ENCODE measurements around the gene NOL7. TPM values are rescaled to one million over a fixed set of nuclear protein-coding genes. Genes with fewer than 3 reads are reported as not detected.

The NOL7 gene
- total and polyA plus RNA-seq, 2 of the 4 experiments (the other 2 are of a cell fraction), result 21.3 to 34.5 TPM

DNA sequence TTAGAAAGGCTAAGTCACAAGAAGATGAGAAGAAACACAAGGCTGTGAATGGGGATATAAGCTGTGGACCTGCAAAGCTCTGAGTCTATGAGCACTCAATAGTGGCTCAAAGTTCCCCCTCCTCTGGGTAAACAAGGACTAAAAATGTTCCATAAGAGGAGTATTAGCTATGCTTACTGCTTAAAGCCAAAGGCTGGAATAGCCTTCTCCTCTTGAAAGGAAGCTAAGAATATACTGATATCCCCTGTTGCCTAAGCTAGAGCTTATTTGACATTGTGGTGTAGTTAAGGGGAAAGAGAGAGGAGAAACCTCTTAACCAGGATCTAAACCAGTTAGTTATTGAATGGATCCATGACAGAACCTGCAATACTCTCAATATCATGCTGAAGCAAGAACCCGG is 45.8 kb downstream of the NOL7 start:
- H4K5ac ChIP-seq (ENCODE audit: low read depth, low read length), result no peak overlapping the region
- peaks cover 16 to 49% of the 10 kb centered on the region in 2 experiments for H3K79me1 ChIP-seq (ENCODE audit: low read depth in 1 of 2, low read length in 2 of 2)
- H3K23ac ChIP-seq (ENCODE audit: low read depth, low read length), result no peak overlapping the region
- no peak overlapping the region for H4K8ac ChIP-seq (ENCODE audit: low read depth in 2 of 2, low read length in 2 of 2)
- H2BK15ac ChIP-seq (ENCODE audit: low read depth, low read length), result no peak overlapping the region
- H3K27ac ChIP-seq (ENCODE audit: insufficient read depth, low read length), result no peak overlapping the region
- no peak overlapping the region for H4K91ac ChIP-seq (ENCODE audit: insufficient read depth, low read depth, low read length)
- no peak overlapping the region for H3K56ac ChIP-seq (ENCODE audit: extremely low read depth, insufficient read depth, low read length)
- H3K4me3 ChIP-seq (ENCODE audit: insufficient read depth, low read depth, low read length), result no peak overlapping the region
- peaks cover 40% of the 10 kb centered on the region for H4K20me1 ChIP-seq (ENCODE audit: insufficient read depth, low read length)
- no peak overlapping the region for H3K18ac ChIP-seq (ENCODE audit: low read depth, low read length)
- DNase-seq (no peak), ATAC-seq (ENCODE audit: low read depth) (no peak)
- H2BK120ac ChIP-seq (ENCODE audit: low read depth, low read length), result no peak overlapping the region
- no peak overlapping the region for H3K14ac ChIP-seq (replicated peaks; ENCODE audit: low read depth, low read length)
- H3K4me1 ChIP-seq (ENCODE audit: control insufficient read depth, insufficient read depth, low read length), result peaks cover 5% of the 10 kb centered on the region; the same call in 1 of the 2 replicates
- no peak overlapping the region for H2AFZ ChIP-seq (replicated peaks; ENCODE audit: low read length, poor library complexity)
- no TSS peak for BruUV-seq (replicated peaks)
- CTCF ChIA-PET, result interaction anchor here (0.7 to 0.8 kb wide), 2 partner anchors 9 to 257 kb away, joined by 3 to 4 read pairs; no protein-coding TSS in a partner anchor
- H3K9me3 ChIP-seq (ENCODE audit: control insufficient read depth, insufficient read depth, low read length), result no peaks in the 10 kb centered on the region
- H3K9me1 ChIP-seq (ENCODE audit: insufficient read depth, low read length), result peaks cover 6% of the 10 kb centered on the region
- no peaks in the 10 kb centered on the region for H3K36me3 ChIP-seq (ENCODE audit: control insufficient read depth, insufficient read depth, low read length)
- H2AK9ac ChIP-seq (replicated peaks; ENCODE audit: low read depth, low read length, poor library complexity), result no peak overlapping the region
- no peak overlapping the region for H2BK5ac ChIP-seq (ENCODE audit: low read depth, low read length, poor library complexity, severe bottlenecking)
- H3K4me2 ChIP-seq (ENCODE audit: low read depth, low read length), result no peak overlapping the region
- WGBS, 2 experiments (ENCODE audit: extremely low coverage in 2 of 2, insufficient read length in 1 of 2), result no CpG with 5 or more reads among the region's 1 CpG
- no peak overlapping the region for H2AK5ac ChIP-seq (ENCODE audit: low read depth, low read length)
- no peak overlapping the region for H3K4ac ChIP-seq (ENCODE audit: low read depth, low read length)
- no peak for TF ChIP-seq BHLHE40 (IDR thresholded peaks at IDR 0.05; ENCODE audit: low read depth, low read length)
- TF ChIP-seq, protein P1, sequence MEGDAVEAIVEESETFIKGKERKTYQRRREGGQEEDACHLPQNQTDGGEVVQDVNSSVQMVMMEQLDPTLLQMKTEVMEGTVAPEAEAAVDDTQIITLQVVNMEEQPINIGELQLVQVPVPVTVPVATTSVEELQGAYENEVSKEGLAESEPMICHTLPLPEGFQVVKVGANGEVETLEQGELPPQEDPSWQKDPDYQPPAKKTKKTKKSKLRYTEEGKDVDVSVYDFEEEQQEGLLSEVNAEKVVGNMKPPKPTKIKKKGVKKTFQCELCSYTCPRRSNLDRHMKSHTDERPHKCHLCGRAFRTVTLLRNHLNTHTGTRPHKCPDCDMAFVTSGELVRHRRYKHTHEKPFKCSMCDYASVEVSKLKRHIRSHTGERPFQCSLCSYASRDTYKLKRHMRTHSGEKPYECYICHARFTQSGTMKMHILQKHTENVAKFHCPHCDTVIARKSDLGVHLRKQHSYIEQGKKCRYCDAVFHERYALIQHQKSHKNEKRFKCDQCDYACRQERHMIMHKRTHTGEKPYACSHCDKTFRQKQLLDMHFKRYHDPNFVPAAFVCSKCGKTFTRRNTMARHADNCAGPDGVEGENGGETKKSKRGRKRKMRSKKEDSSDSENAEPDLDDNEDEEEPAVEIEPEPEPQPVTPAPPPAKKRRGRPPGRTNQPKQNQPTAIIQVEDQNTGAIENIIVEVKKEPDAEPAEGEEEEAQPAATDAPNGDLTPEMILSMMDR (conservative IDR thresholded peaks at IDR 0.05; ENCODE audit: low read depth, low read length), result no peak
- no peak for TF ChIP-seq RAD21 (IDR thresholded peaks at IDR 0.05; ENCODE audit: low read length)
- no peak for TF ChIP-seq RCOR1 (IDR thresholded peaks at IDR 0.05; ENCODE audit: insufficient replicate concordance, low read length)
- TF ChIP-seq SMC3 (IDR thresholded peaks at IDR 0.05; ENCODE audit: low read depth, low read length), result no peak
- TF ChIP-seq CHD1 (IDR thresholded peaks at IDR 0.05; ENCODE audit: low read depth, low read length), result no peak
- dilution Hi-C loops (cut with HindIII; ENCODE audit: low sequenced_read_pairs, unreplicated experiment), result no loop called here
- no peaks in the 10 kb centered on the region for H3K27me3 ChIP-seq (ENCODE audit: control insufficient read depth, insufficient read depth, low read length)
- in situ Hi-C loops (cut with MboI; ENCODE audit: low sequenced_read_pairs), result no loop called here
- no peak overlapping the region for H2BK20ac ChIP-seq (ENCODE audit: low read depth, low read length)
- POLR2A ChIA-PET (ENCODE audit: unreplicated experiment), result no interaction called here
- H3K9ac ChIP-seq (ENCODE audit: low read depth, low read length), result no peak overlapping the region
- intact Hi-C loops (cut with micrococcal nuclease), result loop anchor here (5.0 kb wide), 1 partner anchor 36 kb away; no protein-coding TSS in a partner anchor

All from IMR-90 (cell line).